Sigmoid colon (tissue), 4 donors: ENCODE data around the gene MZF1.

Source experiments
- CTCF ChIP-seq, 4 experiments: fragments of 450-650 bp in 3 of 4; fragments of 200-600 bp in 1 of 4; IDR thresholded peaks; one replicate each; pipeline ENCODE4 v1.5.1; 2016 to 2019; ENCODE audit warnings: antibody characterized with exemption in 4 of 4, mild to moderate bottlenecking in 3 of 4, moderate library complexity in 2 of 4
- EP300 ChIP-seq, 4 donors: sonication (generic); formaldehyde crosslinking; IDR thresholded peaks; one replicate each; pipeline ENCODE4 v1.6.1; 2017; ENCODE audit warnings: antibody characterized with exemption in 4 of 4
- POLR2A ChIP-seq, 2 donors: fragments of 450-650 bp; IDR thresholded peaks; one replicate each; pipeline ENCODE4 v1.6.1; 2016; ENCODE audit warnings: antibody characterized with exemption in 2 of 2, mild to moderate bottlenecking in 2 of 2, moderate library complexity in 2 of 2
- POLR2AphosphoS5 ChIP-seq, 4 donors: sonication (generic); formaldehyde crosslinking; IDR thresholded peaks; one replicate each; pipeline ENCODE4 v1.6.1; 2017; ENCODE audit warnings: antibody characterized with exemption in 4 of 4

GRCh38 chr19:58551577-58552471 lies 21.3 kb downstream of the MZF1 start:
- TF ChIP-seq POLR2AphosphoS5 (IDR thresholded peaks at IDR 0.05) (no peak), CTCF (IDR thresholded peaks at IDR 0.05) (no peak), POLR2A (IDR thresholded peaks at IDR 0.05) (no peak), EP300 (IDR thresholded peaks at IDR 0.05) (no peak)
